HG03575 (cell line): ENCODE results near the gene PLIN3.
A peak's percentile ranks its signal among the peaks of the same experiment; 100 is the strongest.
"Not testable (repeated sequence)": the region's sequence is repeated elsewhere in the genome, so short reads cannot be mapped to it uniquely, and the experiment has no call there.

Source experiments
- ATAC-seq: cut with Tn5 transposase; IDR thresholded peaks from one replicate; pipeline ENCODE4 v1.9.1; 2021; ENCODE audit not compliant: unreplicated experiment, insufficient number of reproducible peaks, low FRiP score; ENCODE audit errors: extremely low read depth

The PLIN3 gene

GRCh38 chr19:4792019-4792865, 75.2 kb downstream of the PLIN3 start:
- not testable (repeated sequence) for ATAC-seq

- ATAC-seq, result peak; percentile 75
Observed at GRCh38 chr19:4791183-4792018, 76.1 kb downstream of the PLIN3 start, which contains the start of gene FEM1A. Gene FEM1A (plus strand): TSS chr19:4791734. CDS start chr19:4791855, 121 bp downstream.
